Uterus (tissue), 2 donors: Measurements from ENCODE around the gene PAK4.

Source experiments
- POLR2A ChIP-seq, 2 donors: fragments of 450-650 bp; IDR thresholded peaks; one replicate each; pipeline ENCODE4 v1.6.1; 2016; ENCODE audit warnings: antibody characterized with exemption in 2 of 2, mild to moderate bottlenecking in 1 of 2, moderate library complexity in 1 of 2
- TF ChIP-seq, protein P1 (sequence below), 4 experiments: fragments of 200-600 bp in 2 of 4; fragments of 450-650 bp in 2 of 4; sonication (generic) in 2 of 4; IDR thresholded peaks; one replicate each; pipeline ENCODE4 v1.5.1; 2016 to 2019; ENCODE audit warnings: antibody characterized with exemption in 4 of 4, mild to moderate bottlenecking in 2 of 4, moderate library complexity in 1 of 4

DNA sequence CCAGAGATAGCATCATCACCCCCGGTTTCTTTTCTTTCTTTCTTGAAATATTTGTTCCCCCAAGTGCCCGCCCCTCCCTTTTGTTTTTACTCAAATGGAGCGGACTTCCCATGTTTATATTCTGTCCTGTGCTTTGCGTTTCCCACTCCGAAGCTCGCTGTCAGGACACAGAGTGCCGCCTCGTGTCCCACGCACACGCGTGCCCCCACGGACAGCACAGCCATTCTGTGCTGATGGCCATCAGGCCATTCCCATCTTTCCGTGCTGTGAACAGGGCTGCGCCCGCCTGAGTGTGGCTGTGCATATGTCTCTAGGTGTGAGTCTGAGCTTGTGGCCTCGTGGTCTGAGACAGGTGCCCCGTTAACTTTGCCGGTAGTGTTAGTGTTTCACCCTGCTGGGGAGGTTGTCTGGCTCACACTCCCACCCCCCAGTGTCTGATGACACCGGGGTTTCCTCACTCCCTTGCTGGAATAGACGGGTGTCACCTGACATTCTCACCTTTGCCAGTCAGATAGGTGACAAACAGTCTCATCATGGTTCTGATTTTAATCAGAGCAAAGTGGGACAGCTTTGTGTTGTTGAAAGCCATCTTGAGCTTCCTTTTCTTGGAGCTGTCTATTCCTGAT is 6.9 kb downstream of the PAK4 start:
- TF ChIP-seq, protein P1, sequence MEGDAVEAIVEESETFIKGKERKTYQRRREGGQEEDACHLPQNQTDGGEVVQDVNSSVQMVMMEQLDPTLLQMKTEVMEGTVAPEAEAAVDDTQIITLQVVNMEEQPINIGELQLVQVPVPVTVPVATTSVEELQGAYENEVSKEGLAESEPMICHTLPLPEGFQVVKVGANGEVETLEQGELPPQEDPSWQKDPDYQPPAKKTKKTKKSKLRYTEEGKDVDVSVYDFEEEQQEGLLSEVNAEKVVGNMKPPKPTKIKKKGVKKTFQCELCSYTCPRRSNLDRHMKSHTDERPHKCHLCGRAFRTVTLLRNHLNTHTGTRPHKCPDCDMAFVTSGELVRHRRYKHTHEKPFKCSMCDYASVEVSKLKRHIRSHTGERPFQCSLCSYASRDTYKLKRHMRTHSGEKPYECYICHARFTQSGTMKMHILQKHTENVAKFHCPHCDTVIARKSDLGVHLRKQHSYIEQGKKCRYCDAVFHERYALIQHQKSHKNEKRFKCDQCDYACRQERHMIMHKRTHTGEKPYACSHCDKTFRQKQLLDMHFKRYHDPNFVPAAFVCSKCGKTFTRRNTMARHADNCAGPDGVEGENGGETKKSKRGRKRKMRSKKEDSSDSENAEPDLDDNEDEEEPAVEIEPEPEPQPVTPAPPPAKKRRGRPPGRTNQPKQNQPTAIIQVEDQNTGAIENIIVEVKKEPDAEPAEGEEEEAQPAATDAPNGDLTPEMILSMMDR (IDR thresholded peaks at IDR 0.05) = no peak
- TF ChIP-seq POLR2A (IDR thresholded peaks at IDR 0.05) = no peak
